Measurements from ENCODE around the gene SORBS2. TPM values are rescaled to one million over a fixed set of nuclear protein-coding genes. Genes with fewer than 3 reads are reported as not detected.

Gene SORBS2
- total RNA-seq, 1 experiment from 2014 or later = 44.5 TPM

- ChIA-PET CTCF (no interaction called here), POLR2A (no interaction called here)
- Mint-ChIP-seq H3K36me3 (peaks cover 7% of the 10 kb centered on the region), H3K27ac (no peak overlapping the region), H3K4me3 (no peak overlapping the region), H3K4me1 (no peaks in the 10 kb centered on the region), H3K9me3 (peaks cover under 1% of the 10 kb centered on the region; the same call in 1 of the 2 replicates), H3K27me3 (ENCODE audit: low read depth) (no peaks in the 10 kb centered on the region)
- DNase-seq (ENCODE audit: low spot score) (no peak), ATAC-seq (no peak)
- TF ChIP-seq ZMAT4 (CRISPR knock-in tag; IDR thresholded peaks at IDR 0.05) = no peak
- no peak for TF ChIP-seq ZNF263 (CRISPR knock-in tag; IDR thresholded peaks at IDR 0.05; ENCODE audit: low read depth)
- TF ChIP-seq CREB1 (CRISPR knock-in tag; IDR thresholded peaks at IDR 0.05) = no peak
- TF ChIP-seq, protein P1, sequence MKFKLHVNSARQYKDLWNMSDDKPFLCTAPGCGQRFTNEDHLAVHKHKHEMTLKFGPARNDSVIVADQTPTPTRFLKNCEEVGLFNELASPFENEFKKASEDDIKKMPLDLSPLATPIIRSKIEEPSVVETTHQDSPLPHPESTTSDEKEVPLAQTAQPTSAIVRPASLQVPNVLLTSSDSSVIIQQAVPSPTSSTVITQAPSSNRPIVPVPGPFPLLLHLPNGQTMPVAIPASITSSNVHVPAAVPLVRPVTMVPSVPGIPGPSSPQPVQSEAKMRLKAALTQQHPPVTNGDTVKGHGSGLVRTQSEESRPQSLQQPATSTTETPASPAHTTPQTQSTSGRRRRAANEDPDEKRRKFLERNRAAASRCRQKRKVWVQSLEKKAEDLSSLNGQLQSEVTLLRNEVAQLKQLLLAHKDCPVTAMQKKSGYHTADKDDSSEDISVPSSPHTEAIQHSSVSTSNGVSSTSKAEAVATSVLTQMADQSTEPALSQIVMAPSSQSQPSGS (CRISPR knock-in tag; IDR thresholded peaks at IDR 0.05; ENCODE audit: borderline replicate concordance, low read depth) = no peak
- TF ChIP-seq HMGXB4 (CRISPR knock-in tag; IDR thresholded peaks at IDR 0.05) = no peak
- no peak for TF ChIP-seq TCF7 (CRISPR knock-in tag; IDR thresholded peaks at IDR 0.05; ENCODE audit: low read depth)
- no peak for TF ChIP-seq NR2C2 (CRISPR knock-in tag; IDR thresholded peaks at IDR 0.05)
- no peak for TF ChIP-seq ELF4 (CRISPR knock-in tag; IDR thresholded peaks at IDR 0.05; ENCODE audit: low read depth)
- TF ChIP-seq, protein P2, sequence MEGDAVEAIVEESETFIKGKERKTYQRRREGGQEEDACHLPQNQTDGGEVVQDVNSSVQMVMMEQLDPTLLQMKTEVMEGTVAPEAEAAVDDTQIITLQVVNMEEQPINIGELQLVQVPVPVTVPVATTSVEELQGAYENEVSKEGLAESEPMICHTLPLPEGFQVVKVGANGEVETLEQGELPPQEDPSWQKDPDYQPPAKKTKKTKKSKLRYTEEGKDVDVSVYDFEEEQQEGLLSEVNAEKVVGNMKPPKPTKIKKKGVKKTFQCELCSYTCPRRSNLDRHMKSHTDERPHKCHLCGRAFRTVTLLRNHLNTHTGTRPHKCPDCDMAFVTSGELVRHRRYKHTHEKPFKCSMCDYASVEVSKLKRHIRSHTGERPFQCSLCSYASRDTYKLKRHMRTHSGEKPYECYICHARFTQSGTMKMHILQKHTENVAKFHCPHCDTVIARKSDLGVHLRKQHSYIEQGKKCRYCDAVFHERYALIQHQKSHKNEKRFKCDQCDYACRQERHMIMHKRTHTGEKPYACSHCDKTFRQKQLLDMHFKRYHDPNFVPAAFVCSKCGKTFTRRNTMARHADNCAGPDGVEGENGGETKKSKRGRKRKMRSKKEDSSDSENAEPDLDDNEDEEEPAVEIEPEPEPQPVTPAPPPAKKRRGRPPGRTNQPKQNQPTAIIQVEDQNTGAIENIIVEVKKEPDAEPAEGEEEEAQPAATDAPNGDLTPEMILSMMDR (IDR thresholded peaks at IDR 0.05) = no peak
- TF ChIP-seq MAX (CRISPR knock-in tag; IDR thresholded peaks at IDR 0.05) = no peak
- no peak for TF ChIP-seq CREM (CRISPR knock-in tag; IDR thresholded peaks at IDR 0.05)
- TF ChIP-seq ZNF219 (CRISPR knock-in tag; IDR thresholded peaks at IDR 0.05; ENCODE audit: borderline replicate concordance) = no peak
- TF ChIP-seq ATF6 (CRISPR knock-in tag; IDR thresholded peaks at IDR 0.05) = no peak
- no peak for TF ChIP-seq CDX4 (CRISPR knock-in tag; IDR thresholded peaks at IDR 0.05; ENCODE audit: borderline replicate concordance)
- no peak for TF ChIP-seq ZNF317 (CRISPR knock-in tag; IDR thresholded peaks at IDR 0.05; ENCODE audit: borderline replicate concordance, low read depth)
- no peak for TF ChIP-seq GRHL2 (CRISPR knock-in tag; IDR thresholded peaks at IDR 0.05; ENCODE audit: insufficient replicate concordance, severe bottlenecking)
- no peak for TF ChIP-seq ZNF232 (CRISPR knock-in tag; IDR thresholded peaks at IDR 0.05)
- no peak for TF ChIP-seq MXD4 (CRISPR knock-in tag; IDR thresholded peaks at IDR 0.05; ENCODE audit: borderline replicate concordance)
- no peak for TF ChIP-seq NFATC4 (CRISPR knock-in tag; IDR thresholded peaks at IDR 0.05)
Measured at GRCh38 chr4:185672151-185672550, 139.8 kb downstream of the SORBS2 start.

Data from WTC11 (cell line).